Measurements from ENCODE around the gene HACD2.

The HACD2 gene

GRCh38 chr3:123503203-123503602 lies 81.7 kb downstream of the HACD2 start:
- CTCF ChIA-PET, result interaction anchor here (0.6 kb wide), 2 partner anchors 128 to 447 kb away, joined by 3 read pairs; no protein-coding TSS in a partner anchor
- POLR2A ChIA-PET, result no interaction called here

More at GRCh38 chr3:123503203-123503602, 81.7 kb downstream of the HACD2 start:
- Histone ChIP-seq H3K27ac (ENCODE audit: extremely low read depth, low read depth, low read length) (no peak overlapping the region), H3K4me1 (ENCODE audit: control insufficient read depth, insufficient read depth, low read length) (no peaks in the 10 kb centered on the region), H3K4me3 (ENCODE audit: low read depth, low read length) (no peak overlapping the region), H3K36me3 (ENCODE audit: control insufficient read depth in 2 of 2, insufficient read depth in 1 of 2, low read length in 2 of 2) (peaks cover 0 to 21% of the 10 kb centered on the region in 2 experiments), H3K9me3 (ENCODE audit: control insufficient read depth, insufficient read depth, low read depth, low read length) (no peaks in the 10 kb centered on the region)
- no peak for TF ChIP-seq ZNF513 (tag by site-specific recombination; IDR thresholded peaks at IDR 0.05)
- TF ChIP-seq KLF16 (tag by site-specific recombination; IDR thresholded peaks at IDR 0.05), result no peak
- no peak for TF ChIP-seq ZNF280D (tag by site-specific recombination; IDR thresholded peaks at IDR 0.05)
- TF ChIP-seq GLIS2 (tag by site-specific recombination; IDR thresholded peaks at IDR 0.05), result no peak
- TF ChIP-seq ZEB2 (tag by site-specific recombination; IDR thresholded peaks at IDR 0.05), result no peak
- no peak for TF ChIP-seq ZNF518A (tag by site-specific recombination; conservative IDR thresholded peaks at IDR 0.05; ENCODE audit: low read depth)
- TF ChIP-seq ZFP69B (tag by site-specific recombination; IDR thresholded peaks at IDR 0.05), result no peak
- no peak for TF ChIP-seq ZNF121 (tag by site-specific recombination; IDR thresholded peaks at IDR 0.05)
- no peak for TF ChIP-seq ZNF791 (tag by site-specific recombination; IDR thresholded peaks at IDR 0.05)

All from HEK293 (cell line).